GM23338 (cell line): Measurements from ENCODE around the gene DRD2. TPM values are rescaled to one million over a fixed set of nuclear protein-coding genes. Genes with fewer than 3 reads are reported as not detected.

Experiments used
- ATAC-seq: fragments of 200-7000 bp; cut with Tn5 transposase; 3 replicates; pipeline ENCODE4 v1.9.1; 2020
- DNase-seq: peaks from one replicate; pipeline ENCODE4 v3.0.0-alpha.2; 2015; ENCODE audit warnings: low spot score
- H2AFZ ChIP-seq: fragments of 200-600 bp; sonication (generic); 2 replicates; pipeline ENCODE4 v1.8.0; 2016; ENCODE audit warnings: antibody characterized with exemption, mild to moderate bottlenecking, moderate library complexity
- H3F3A ChIP-seq: fragments of 200-600 bp; sonication (generic); replicated peaks from 2 replicates; pipeline ENCODE4 v1.8.0; 2017; ENCODE audit warnings: antibody characterized with exemption, mixed run types, low read depth
- H3K27ac ChIP-seq: fragments of 200-600 bp; sonication (generic); 2 replicates; pipeline ENCODE4 v1.6.1; 2016; ENCODE audit warnings: low read depth
- H3K27me3 ChIP-seq: fragments of 200-600 bp; sonication (generic); 2 replicates; pipeline ENCODE4 v1.8.0; 2016; ENCODE audit warnings: mild to moderate bottlenecking, mixed run types, moderate library complexity; ENCODE audit not compliant: insufficient read depth
- H3K36me3 ChIP-seq: fragments of 200-600 bp; sonication (generic); 2 replicates; pipeline ENCODE4 v1.8.0; 2016; ENCODE audit warnings: mild to moderate bottlenecking; ENCODE audit not compliant: insufficient read depth
- H3K4me1 ChIP-seq: fragments of 200-600 bp; sonication (generic); 2 replicates; pipeline ENCODE4 v1.8.0; 2016; ENCODE audit warnings: mild to moderate bottlenecking, moderate library complexity; ENCODE audit not compliant: insufficient read depth
- H3K4me2 ChIP-seq: fragments of 200-600 bp; sonication (generic); 2 replicates; pipeline ENCODE4 v1.7.1; 2017; ENCODE audit warnings: mixed run types
- H3K4me3 ChIP-seq: fragments of 200-600 bp; sonication (generic); 2 replicates; pipeline ENCODE4 v1.6.1; 2016; ENCODE audit warnings: mixed run types
- H3K79me2 ChIP-seq: fragments of 200-600 bp; sonication (generic); replicated peaks from 2 replicates; pipeline ENCODE4 v1.8.0; 2017; ENCODE audit warnings: mild to moderate bottlenecking; ENCODE audit not compliant: insufficient read depth
- H3K9me2 ChIP-seq: fragments of 200-600 bp; sonication (generic); 2 replicates; pipeline ENCODE4 v1.8.0; 2017; ENCODE audit not compliant: insufficient read depth
- H4K20me1 ChIP-seq: fragments of 200-600 bp; sonication (generic); replicated peaks from 2 replicates; pipeline ENCODE4 v1.8.0; 2017; ENCODE audit warnings: mild to moderate bottlenecking; ENCODE audit not compliant: insufficient read depth
- H3K27ac Mint-ChIP-seq: 2 replicates; pipeline ENCODE4 v1.8.0; 2020; ENCODE audit warnings: inconsistent platforms, mild to moderate bottlenecking, moderate library complexity, mixed read lengths
- H3K27me3 Mint-ChIP-seq: 3 replicates; pipeline ENCODE4 v1.8.0; 2022; ENCODE audit warnings: low read depth, mild to moderate bottlenecking, moderate library complexity, mixed read lengths, inconsistent platforms; ENCODE audit not compliant: insufficient read depth, poor library complexity
- H3K36me3 Mint-ChIP-seq: 3 replicates; pipeline ENCODE4 v1.8.0; 2021; ENCODE audit warnings: low read depth, mild to moderate bottlenecking, inconsistent platforms, moderate library complexity, mixed read lengths
- H3K4me1 Mint-ChIP-seq: 3 replicates; pipeline ENCODE4 v1.8.0; 2020; ENCODE audit warnings: mild to moderate bottlenecking, inconsistent platforms, mixed read lengths
- H3K4me3 Mint-ChIP-seq: 3 replicates; pipeline ENCODE4 v1.8.0; 2021; ENCODE audit warnings: moderate library complexity, mild to moderate bottlenecking, inconsistent platforms, mixed read lengths
- H3K9me3 Mint-ChIP-seq: 3 replicates; pipeline ENCODE4 v1.8.0; 2020; ENCODE audit warnings: moderate library complexity, mild to moderate bottlenecking, inconsistent platforms, mixed read lengths
- CREB1 ChIP-seq: fragments of 250-450 bp; sonication (Bioruptor Pico); IDR thresholded peaks from 2 replicates; pipeline ENCODE4 v1.5.0; 2020; ENCODE audit warnings: low read depth, mild to moderate bottlenecking, moderate library complexity
- CTCF ChIP-seq, 2 experiments: fragments of 200-600 bp in 1 of 2; sonication (generic) in 1 of 2; conservative IDR thresholded peaks; 2 replicates each; pipeline versions ENCODE4 v1.5.1 to v1.6.1; 2016 to 2017; ENCODE audit warnings: antibody characterized with exemption in 2 of 2, low read depth in 2 of 2, mild to moderate bottlenecking in 2 of 2, moderate library complexity in 1 of 2
- ETS1 ChIP-seq: IDR thresholded peaks from 2 replicates; pipeline ENCODE4 v1.6.1; 2016; ENCODE audit warnings: antibody characterized with exemption
- EZH2 ChIP-seq: fragments of 200-600 bp; sonication (generic); IDR thresholded peaks from one replicate; pipeline ENCODE4 v1.8.0; 2017; ENCODE audit warnings: antibody characterized with exemption, mild to moderate bottlenecking, low read depth; ENCODE audit not compliant: unreplicated experiment
- EZH2phosphoT487 ChIP-seq: fragments of 200-600 bp; sonication (generic); IDR thresholded peaks from one replicate; pipeline ENCODE4 v1.8.1; 2018; ENCODE audit warnings: antibody characterized with exemption; ENCODE audit not compliant: unreplicated experiment
- JUNB ChIP-seq: IDR thresholded peaks from one replicate; pipeline ENCODE4 v1.6.1; 2016; ENCODE audit warnings: antibody characterized with exemption; ENCODE audit not compliant: unreplicated experiment
- NANOG ChIP-seq: IDR thresholded peaks from 2 replicates; pipeline ENCODE4 v1.6.1; 2016; ENCODE audit warnings: antibody characterized with exemption, borderline replicate concordance
- POLR2AphosphoS5 ChIP-seq: IDR thresholded peaks from 2 replicates; pipeline ENCODE4 v1.6.1; 2016; ENCODE audit warnings: antibody characterized with exemption, low read depth
- REST ChIP-seq: IDR thresholded peaks from one replicate; pipeline ENCODE4 v1.6.1; 2018; ENCODE audit warnings: antibody characterized with exemption; ENCODE audit not compliant: unreplicated experiment
- STAT1 ChIP-seq: IDR thresholded peaks from one replicate; pipeline ENCODE4 v1.6.1; 2016; ENCODE audit warnings: antibody characterized with exemption; ENCODE audit not compliant: unreplicated experiment
- ZNF114 ChIP-seq: fragments of 250-450 bp; sonication (Bioruptor Pico); IDR thresholded peaks from 2 replicates; pipeline ENCODE4 v1.5.0; 2020; ENCODE audit warnings: mild to moderate bottlenecking, moderate library complexity
- ZNF331 ChIP-seq: fragments of 250-450 bp; sonication (Bioruptor Pico); IDR thresholded peaks from 2 replicates; pipeline ENCODE4 v1.5.0; 2020; ENCODE audit warnings: low read depth, mild to moderate bottlenecking, moderate library complexity
- ZNF462 ChIP-seq: fragments of 250-450 bp; sonication (Bioruptor Pico); IDR thresholded peaks from 2 replicates; pipeline ENCODE4 v1.5.0; 2020; ENCODE audit warnings: mild to moderate bottlenecking, moderate library complexity
- polyA plus RNA-seq: library from polyadenylated mRNA; unstranded; fragments of >200 nt; fragmentation: Nextera tagmentation; extraction: Ambion mirVana; gene quantifications from 2 replicates; pipeline ENCODE4 v1.2.1, GENCODE V29; 2016
- total RNA-seq: library from RNA; depleted of rRNA; stranded (reverse); fragments of >200 nt; shearing (Covaris generic); gene quantifications from 2 replicates; pipeline ENCODE4 v1.2.3, GENCODE V29; 2014

Gene DRD2
- total and polyA plus RNA-seq, 2 experiments from 2014 or later = 0.21 to 0.66 TPM

GRCh38 chr11:113506893-113507292, 31.7 kb upstream of the DRD2 start:
- Histone ChIP-seq H3F3A (no peaks in the 10 kb centered on the region), H3K9me2 (peaks cover 8% of the 10 kb centered on the region), H3K4me2 (no peak overlapping the region), H3K4me3 (no peak overlapping the region), H3K27me3 (no peaks in the 10 kb centered on the region), H3K36me3 (no peaks in the 10 kb centered on the region), H4K20me1 (no peaks in the 10 kb centered on the region), H3K4me1 (no peaks in the 10 kb centered on the region), H3K79me2 (no peaks in the 10 kb centered on the region), H3K27ac (no peak overlapping the region), H2AFZ (no peak overlapping the region)
- Mint-ChIP-seq H3K27me3 (no peaks in the 10 kb centered on the region), H3K4me1 (peaks cover 4% of the 10 kb centered on the region; the same call in 1 of the 3 replicates), H3K27ac (no peak overlapping the region), H3K36me3 (no peaks in the 10 kb centered on the region), H3K9me3 (no peaks in the 10 kb centered on the region), H3K4me3 (no peak overlapping the region)
- no peak for DNase-seq
- no peak for TF ChIP-seq REST
- TF ChIP-seq ETS1 = no peak
- TF ChIP-seq POLR2AphosphoS5 = no peak
- TF ChIP-seq NANOG = no peak
- TF ChIP-seq CREB1 (CRISPR knock-in tag) = no peak
- TF ChIP-seq EZH2phosphoT487 = no peak
- no peak for TF ChIP-seq ZNF462 (CRISPR knock-in tag)
- no peak for TF ChIP-seq ZNF331
- TF ChIP-seq JUNB = no peak
- no peak for TF ChIP-seq CTCF (conservative IDR thresholded peaks at IDR 0.05; ENCODE audit: low read depth in 2 of 2)
- no peak for TF ChIP-seq EZH2
- no peak for TF ChIP-seq STAT1
- no peak for TF ChIP-seq ZNF114 (CRISPR knock-in tag)
- ATAC-seq = no peak
